ENCODE results near the gene PLIN4. TPM values are rescaled to one million over a fixed set of nuclear protein-coding genes. Genes with fewer than 3 reads are reported as not detected.
"Not testable (repeated sequence)": the region's sequence is repeated elsewhere in the genome, so short reads cannot be mapped to it uniquely, and the experiment has no call there.

Gene PLIN4
- polyA plus RNA-seq, 4 donors = 0.50 to 16.9 (median 1.1) TPM

DNA sequence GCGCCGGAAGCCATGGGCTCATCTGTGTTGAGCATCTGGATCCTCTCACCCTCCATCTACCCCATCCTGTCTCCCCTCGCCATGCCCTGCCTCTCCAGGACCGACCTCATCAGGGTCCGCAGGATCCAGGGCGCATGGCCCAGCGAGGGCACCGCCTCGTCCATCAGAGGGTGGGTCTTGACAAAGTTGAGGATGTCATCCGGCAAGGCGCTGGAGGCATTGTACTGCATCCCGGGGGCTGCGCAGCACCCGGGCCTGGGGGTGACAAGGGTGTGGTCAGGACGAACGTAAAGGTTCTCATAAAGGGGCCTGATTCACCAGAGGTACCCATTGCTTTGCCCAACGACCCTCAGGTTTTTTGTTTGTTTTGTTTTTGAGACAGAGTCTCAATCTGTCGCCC lies 31.7 kb upstream of the PLIN4 start:
- WGBS, 3 donors = 85 to 90% (median 86%) methylated on average over 18 of the region's 18 CpGs
- Histone ChIP-seq H3K27ac (ENCODE audit: low read depth in 1 of 3, low read length in 2 of 3) (no peak overlapping the region), H3K27me3 (ENCODE audit: control insufficient read depth in 3 of 3, insufficient read depth in 3 of 3, low read length in 3 of 3) (no peaks in the 10 kb centered on the region), H3K4me3 (ENCODE audit: low read depth in 1 of 3, low read length in 3 of 3) (no peak overlapping the region), H3K36me3 (ENCODE audit: control insufficient read depth in 3 of 3, insufficient read depth in 2 of 3, low read depth in 1 of 3, low read length in 3 of 3) (peaks cover 0 to 2% (median 0%) of the 10 kb centered on the region in 3 donors), H3K9me3 (ENCODE audit: control insufficient read depth in 2 of 2, insufficient read depth in 1 of 2, low read depth in 1 of 2, low read length in 1 of 2) (peaks cover 0 to 2% of the 10 kb centered on the region in 2 donors), H3K4me1 (ENCODE audit: control insufficient read depth in 3 of 3, insufficient read depth in 2 of 3, low read depth in 1 of 3, low read length in 2 of 3) (no peaks in the 10 kb centered on the region)
- DNase-seq = no peak
- no peak for FAIRE-seq

DNA sequence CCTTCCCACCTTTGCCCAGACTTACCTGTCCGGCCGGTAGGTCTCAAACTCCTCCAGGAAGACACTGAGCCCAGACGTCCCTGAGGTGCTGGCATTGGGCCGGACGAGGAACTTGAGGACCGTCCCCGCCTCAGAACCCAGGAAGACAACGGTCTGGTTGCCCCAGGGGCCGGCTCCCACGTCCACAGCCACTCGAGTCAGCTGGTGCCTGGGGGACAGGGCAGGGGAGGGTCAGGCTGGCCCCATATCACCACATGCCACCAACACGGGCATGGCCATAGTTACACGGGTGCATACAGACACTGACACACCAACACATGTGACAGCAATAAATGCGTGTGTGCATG lies 29.9 kb upstream of the PLIN4 start:
- no peaks in the 10 kb centered on the region for H3K4me1 ChIP-seq (ENCODE audit: control insufficient read depth in 3 of 3, insufficient read depth in 2 of 3, low read depth in 1 of 3, low read length in 2 of 3)
- no peak overlapping the region for H3K27ac ChIP-seq (ENCODE audit: low read depth in 1 of 3, low read length in 2 of 3)
- no peak for FAIRE-seq
- no peak for DNase-seq
- no peaks in the 10 kb centered on the region for H3K27me3 ChIP-seq (ENCODE audit: control insufficient read depth in 3 of 3, insufficient read depth in 3 of 3, low read length in 3 of 3)
- peaks cover 0 to 2% (median 0%) of the 10 kb centered on the region in 3 donors for H3K36me3 ChIP-seq (ENCODE audit: control insufficient read depth in 3 of 3, insufficient read depth in 2 of 3, low read depth in 1 of 3, low read length in 3 of 3)
- H3K9me3 ChIP-seq (ENCODE audit: control insufficient read depth in 2 of 2, insufficient read depth in 1 of 2, low read depth in 1 of 2, low read length in 1 of 2) = peaks cover 0 to 2% of the 10 kb centered on the region in 2 donors
- no peak overlapping the region for H3K4me3 ChIP-seq (ENCODE audit: low read depth in 1 of 3, low read length in 3 of 3)
- WGBS, 3 donors = 39 to 69% (median 47%) methylated on average over 14 of the region's 14 CpGs

DNA sequence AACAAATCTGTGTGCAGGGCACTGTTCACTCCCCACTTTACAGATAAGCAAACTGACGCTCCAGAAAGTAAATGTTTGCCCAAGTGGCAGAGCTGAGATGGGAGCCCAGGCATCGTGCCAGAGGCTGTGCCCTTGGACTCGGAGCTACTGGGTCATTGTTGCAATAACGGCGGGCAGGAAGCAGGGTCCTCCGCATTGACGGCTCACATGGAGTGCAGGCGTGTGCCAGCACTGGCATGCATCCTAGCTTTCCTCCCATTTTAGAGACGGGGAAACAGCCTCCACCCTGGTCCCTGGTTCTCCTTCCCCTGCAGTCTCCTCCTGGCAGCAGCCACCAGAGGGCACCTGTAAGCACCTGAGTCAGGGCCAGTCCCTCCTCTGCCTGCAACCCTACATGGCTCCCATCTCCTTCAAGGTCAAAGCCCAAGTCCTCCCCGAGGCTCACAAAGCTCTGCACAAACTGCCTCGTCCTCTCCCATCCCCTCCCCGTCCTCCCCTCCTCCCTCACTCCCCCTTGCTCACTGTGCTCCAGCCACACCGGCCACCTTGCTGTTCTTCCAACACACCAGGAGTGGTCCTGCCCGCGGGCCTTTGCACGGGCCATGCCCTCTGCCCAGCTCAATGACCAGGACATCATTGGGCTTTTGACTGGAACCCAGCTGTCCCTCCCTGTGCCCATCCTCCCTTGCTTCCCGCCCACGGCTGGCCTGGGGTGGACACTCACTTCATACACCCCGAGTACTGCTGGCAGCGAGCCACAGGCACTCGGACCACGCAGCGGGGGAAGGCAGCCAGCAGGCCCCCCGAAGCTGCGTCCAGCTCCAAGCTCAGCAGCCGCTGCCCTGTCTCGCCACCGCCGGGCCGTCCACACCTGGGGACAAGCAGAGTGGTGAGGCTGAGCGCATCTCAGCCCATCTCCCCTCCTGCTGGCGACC lies 29.3 kb upstream of the PLIN4 start:
- DNase-seq (peak in 1 of 2 donors; percentile 66), FAIRE-seq (no peak)
- WGBS, 3 donors = 41 to 64% (median 63%) methylated on average over 26 to 32 of the region's 32 CpGs
- Histone ChIP-seq H3K9me3 (ENCODE audit: control insufficient read depth in 2 of 2, insufficient read depth in 1 of 2, low read depth in 1 of 2, low read length in 1 of 2) (peaks cover 0 to 2% of the 10 kb centered on the region in 2 donors), H3K27me3 (ENCODE audit: control insufficient read depth in 3 of 3, insufficient read depth in 3 of 3, low read length in 3 of 3) (no peaks in the 10 kb centered on the region), H3K4me3 (ENCODE audit: low read depth in 1 of 3, low read length in 3 of 3) (no peak overlapping the region), H3K4me1 (ENCODE audit: control insufficient read depth in 3 of 3, insufficient read depth in 2 of 3, low read depth in 1 of 3, low read length in 2 of 3) (no peaks in the 10 kb centered on the region), H3K36me3 (ENCODE audit: control insufficient read depth in 3 of 3, insufficient read depth in 2 of 3, low read depth in 1 of 3, low read length in 3 of 3) (peaks cover 0 to 2% (median 0%) of the 10 kb centered on the region in 3 donors), H3K27ac (ENCODE audit: low read depth in 1 of 3, low read length in 2 of 3) (no peak overlapping the region)

DNA sequence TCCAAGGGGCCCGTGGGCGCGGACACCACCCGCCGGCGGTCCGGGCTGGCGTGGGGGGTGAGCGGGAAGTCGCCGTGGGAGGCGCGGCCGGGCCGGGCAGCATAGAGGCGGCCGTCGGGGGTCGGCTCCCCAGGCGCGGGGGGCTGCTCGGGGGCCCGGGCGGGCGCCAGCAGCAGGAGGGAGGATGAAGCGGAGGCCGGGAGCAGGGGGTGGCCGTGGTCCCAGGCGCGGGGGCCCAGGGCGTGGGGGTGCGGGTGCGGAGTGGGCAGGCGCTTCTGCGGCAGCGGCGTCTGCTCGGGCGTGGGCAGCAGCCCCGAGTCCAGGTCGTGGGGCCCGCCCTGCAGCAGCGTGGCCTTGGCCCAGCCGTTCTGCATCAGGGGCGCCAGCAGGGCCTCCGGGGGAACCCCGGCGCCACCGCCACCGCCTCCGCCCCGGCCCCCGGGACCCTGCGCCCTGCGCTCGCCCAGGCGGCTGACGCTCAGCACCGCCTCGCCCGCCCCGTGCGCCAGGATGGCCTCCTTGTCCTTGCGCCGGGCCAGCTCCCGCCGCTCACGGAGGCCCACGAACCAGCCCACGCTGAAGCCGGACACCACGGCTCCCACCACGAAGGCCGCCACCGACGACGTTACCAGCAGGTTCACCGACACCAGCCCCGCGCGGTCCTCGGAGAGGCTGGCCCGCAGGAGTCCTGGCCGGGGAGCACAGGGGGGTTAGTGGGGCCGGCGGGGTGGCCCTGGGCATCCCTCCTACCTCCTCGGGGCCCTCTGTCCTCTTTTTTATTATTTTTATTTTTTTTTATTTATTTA lies 25.8 kb upstream of the PLIN4 start:
- 90 to 93% (median 91%) methylated on average over 27 to 87 of the region's 87 CpGs for WGBS, 3 donors
- H3K27ac ChIP-seq (ENCODE audit: low read depth in 1 of 3, low read length in 2 of 3) = no peak overlapping the region

DNA sequence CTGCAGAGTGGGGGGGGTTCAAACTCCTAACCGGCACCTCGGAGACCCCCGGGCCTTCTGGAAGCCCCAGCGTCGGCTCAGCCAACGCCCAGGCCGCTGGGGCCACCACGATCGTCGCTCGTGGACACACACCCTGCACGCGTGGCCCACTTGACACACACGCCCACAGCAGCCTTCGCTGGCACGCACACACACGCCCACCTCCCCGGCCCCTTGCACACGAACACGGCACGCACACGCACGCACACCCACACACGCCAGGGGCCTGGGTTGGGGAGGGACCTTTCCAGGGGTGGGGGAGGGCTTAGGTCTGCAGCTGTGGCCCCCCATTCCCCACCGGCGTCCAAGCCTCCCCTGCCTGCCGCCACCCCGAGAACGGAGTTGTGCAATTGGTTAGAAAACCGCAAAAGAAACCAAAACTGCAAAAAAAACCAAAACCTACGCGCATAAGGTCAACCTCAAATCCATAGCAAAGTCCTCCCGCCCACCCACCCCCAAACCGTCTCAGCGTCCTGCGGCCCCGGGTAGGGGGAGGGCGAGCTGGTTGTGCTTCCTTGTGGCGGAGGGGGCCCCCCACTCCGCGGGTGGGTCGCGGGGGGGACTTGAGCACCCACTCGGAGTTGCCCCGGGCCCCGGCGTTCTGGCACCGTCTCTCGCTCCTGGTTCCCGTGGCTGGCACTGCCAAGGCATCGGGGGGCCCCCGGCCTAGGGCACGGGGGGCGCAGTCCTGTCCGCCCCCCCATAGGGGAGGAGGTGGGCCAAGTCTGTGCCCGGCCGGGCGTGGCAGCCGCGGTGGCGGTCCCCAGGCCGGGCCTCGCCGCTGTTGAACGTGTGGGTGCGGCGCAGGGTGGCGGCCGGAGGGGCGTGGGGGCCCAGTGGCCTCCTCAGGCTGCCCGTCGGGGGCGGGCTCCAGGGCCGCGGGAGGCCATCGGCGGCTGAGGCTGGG lies 24.9 kb upstream of the PLIN4 start:
- no peak overlapping the region for H3K27ac ChIP-seq (ENCODE audit: low read depth in 1 of 3, low read length in 2 of 3)
- peaks cover 0 to 4% (median 0%) of the 10 kb centered on the region in 3 donors for H3K4me1 ChIP-seq (ENCODE audit: control insufficient read depth in 3 of 3, insufficient read depth in 2 of 3, low read depth in 1 of 3, low read length in 2 of 3)
- H3K36me3 ChIP-seq (ENCODE audit: control insufficient read depth in 3 of 3, insufficient read depth in 2 of 3, low read depth in 1 of 3, low read length in 3 of 3) = no peaks in the 10 kb centered on the region
- FAIRE-seq = no peak
- no peak for DNase-seq
- 76 to 79% (median 79%) methylated on average over 64 to 77 of the region's 77 CpGs for WGBS, 3 donors
- H3K4me3 ChIP-seq (ENCODE audit: low read depth in 1 of 3, low read length in 3 of 3) = no peak overlapping the region
- H3K9me3 ChIP-seq (ENCODE audit: control insufficient read depth in 2 of 2, insufficient read depth in 1 of 2, low read depth in 1 of 2, low read length in 1 of 2) = peaks cover 0 to 8% of the 10 kb centered on the region in 2 donors
- H3K27me3 ChIP-seq (ENCODE audit: control insufficient read depth in 3 of 3, insufficient read depth in 3 of 3, low read length in 3 of 3) = peaks cover 0 to 3% (median 0%) of the 10 kb centered on the region in 3 donors

More for the DNA sequence above, 25.8 kb upstream of the PLIN4 start:
- Histone ChIP-seq H3K9me3 (ENCODE audit: control insufficient read depth in 2 of 2, insufficient read depth in 1 of 2, low read depth in 1 of 2, low read length in 1 of 2) (peaks cover 0 to 8% of the 10 kb centered on the region in 2 donors), H3K4me3 (ENCODE audit: low read depth in 1 of 3, low read length in 3 of 3) (no peak overlapping the region), H3K4me1 (ENCODE audit: control insufficient read depth in 3 of 3, insufficient read depth in 2 of 3, low read depth in 1 of 3, low read length in 2 of 3) (peaks cover 0 to 4% (median 0%) of the 10 kb centered on the region in 3 donors), H3K27me3 (ENCODE audit: control insufficient read depth in 3 of 3, insufficient read depth in 3 of 3, low read length in 3 of 3) (peaks cover 0 to 3% (median 0%) of the 10 kb centered on the region in 3 donors), H3K36me3 (ENCODE audit: control insufficient read depth in 3 of 3, insufficient read depth in 2 of 3, low read depth in 1 of 3, low read length in 3 of 3) (no peaks in the 10 kb centered on the region)
- DNase-seq (no peak), FAIRE-seq (no peak)

DNA sequence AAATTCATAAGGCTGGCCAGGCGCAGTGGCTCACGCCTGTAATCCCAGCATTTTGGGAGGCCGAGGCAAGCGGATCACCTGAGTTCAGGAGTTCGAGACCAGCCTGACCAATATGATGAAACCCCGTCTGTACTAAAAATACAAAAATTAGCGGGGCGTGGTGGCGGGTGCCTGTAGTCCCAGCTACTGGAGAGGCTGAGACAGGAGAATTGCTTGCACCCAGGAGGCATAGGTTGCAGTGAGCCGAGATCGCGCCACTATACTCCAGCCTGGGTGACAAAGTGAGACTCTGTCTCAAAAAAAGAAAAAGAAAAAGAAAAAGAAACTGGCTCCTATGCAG lies 23.5 kb upstream of the PLIN4 start:
- 92 to 97% (median 93%) methylated on average over 12 of the region's 12 CpGs for WGBS, 3 donors
- DNase-seq; H3K27ac ChIP-seq (ENCODE audit: low read depth in 1 of 3, low read length in 2 of 3); H3K36me3 ChIP-seq (ENCODE audit: control insufficient read depth in 3 of 3, insufficient read depth in 2 of 3, low read depth in 1 of 3, low read length in 3 of 3); H3K4me1 ChIP-seq (ENCODE audit: control insufficient read depth in 3 of 3, insufficient read depth in 2 of 3, low read depth in 1 of 3, low read length in 2 of 3); H3K9me3 ChIP-seq (ENCODE audit: control insufficient read depth in 2 of 2, insufficient read depth in 1 of 2, low read depth in 1 of 2, low read length in 1 of 2); H3K27me3 ChIP-seq (ENCODE audit: control insufficient read depth in 3 of 3, insufficient read depth in 3 of 3, low read length in 3 of 3); H3K4me3 ChIP-seq (ENCODE audit: low read depth in 1 of 3, low read length in 3 of 3); FAIRE-seq: not testable (repeated sequence)

DNA sequence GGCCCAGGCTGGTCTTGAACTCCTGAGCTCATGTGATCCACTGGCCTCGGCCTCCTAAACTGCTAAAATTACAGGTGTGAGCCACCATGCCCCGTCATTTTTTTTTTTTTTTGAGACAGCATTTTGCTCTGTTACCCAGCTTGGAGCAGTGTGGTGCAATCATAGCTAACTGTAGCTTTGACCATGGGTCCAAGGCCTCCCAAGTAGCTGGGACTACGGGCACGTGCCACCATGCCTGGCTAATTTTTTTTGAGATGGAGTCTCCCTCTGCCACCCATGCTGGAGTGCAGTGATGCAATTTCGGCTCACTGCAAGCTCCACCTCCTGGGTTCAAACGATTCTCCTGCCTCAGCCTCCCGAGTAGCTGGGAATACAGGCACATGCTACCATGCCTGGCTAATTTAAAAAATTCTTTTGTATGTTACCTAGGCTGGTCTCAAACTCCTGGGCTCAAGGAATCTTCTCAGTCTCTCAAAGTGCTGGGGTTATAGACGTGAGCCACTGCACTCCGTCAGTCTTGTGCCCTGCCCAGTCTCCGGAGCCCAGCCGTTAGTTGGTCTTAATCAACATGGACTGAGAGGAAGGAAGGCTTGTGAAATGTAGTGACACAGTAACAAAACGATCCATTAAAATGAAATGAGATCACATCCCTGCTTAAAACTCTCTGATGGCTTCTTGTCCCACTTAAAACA lies 23.0 kb upstream of the PLIN4 start:
- no peaks in the 10 kb centered on the region for H3K36me3 ChIP-seq (ENCODE audit: control insufficient read depth in 3 of 3, insufficient read depth in 2 of 3, low read depth in 1 of 3, low read length in 3 of 3)
- DNase-seq = no peak
- peaks cover 0 to 8% of the 10 kb centered on the region in 2 donors for H3K9me3 ChIP-seq (ENCODE audit: control insufficient read depth in 2 of 2, insufficient read depth in 1 of 2, low read depth in 1 of 2, low read length in 1 of 2)
- 82 to 87% (median 82%) methylated on average over 12 of the region's 12 CpGs for WGBS, 3 donors
- H3K4me1 ChIP-seq (ENCODE audit: control insufficient read depth in 3 of 3, insufficient read depth in 2 of 3, low read depth in 1 of 3, low read length in 2 of 3) = peaks cover 0 to 4% (median 0%) of the 10 kb centered on the region in 3 donors
- no peak for FAIRE-seq
- H3K4me3 ChIP-seq (ENCODE audit: low read depth in 1 of 3, low read length in 3 of 3) = no peak overlapping the region
- H3K27me3 ChIP-seq (ENCODE audit: control insufficient read depth in 3 of 3, insufficient read depth in 3 of 3, low read length in 3 of 3) = peaks cover 0 to 9% (median 0%) of the 10 kb centered on the region in 3 donors
- H3K27ac ChIP-seq (ENCODE audit: low read depth in 1 of 3, low read length in 2 of 3) = peak overlapping the region in 1 of 3 donors; percentile 61

Data from small intestine (tissue), 7 donors.